WERI-Rb-1 (cell line): ENCODE measurements around the gene F11.

Experiments used
- DNase-seq: peaks from one replicate; pipeline ENCODE4 v3.0.0-alpha.2; 2020
- H3K27ac ChIP-seq: fragments of 250-450 bp; sonication (Bioruptor Pico); 2 replicates; pipeline ENCODE4 v1.5.1; 2020; ENCODE audit warnings: mild to moderate bottlenecking, moderate library complexity
- H3K27me3 ChIP-seq: fragments of 250-450 bp; sonication (Bioruptor Pico); 2 replicates; pipeline ENCODE4 v1.5.1; 2021; ENCODE audit warnings: mild to moderate bottlenecking, low read depth, moderate library complexity; ENCODE audit not compliant: insufficient read depth, severe bottlenecking
- H3K36me3 ChIP-seq: fragments of 250-450 bp; sonication (Bioruptor Pico); 2 replicates; pipeline ENCODE4 v1.5.1; 2020; ENCODE audit warnings: mild to moderate bottlenecking, moderate library complexity
- H3K4me3 ChIP-seq: 2 replicates; pipeline ENCODE4 v1.5.1; 2011; ENCODE audit warnings: low read depth, mild to moderate bottlenecking, control low read depth, low read length
- H3K9me3 ChIP-seq: fragments of 250-450 bp; sonication (Bioruptor Pico); 2 replicates; pipeline ENCODE4 v1.5.1; 2021; ENCODE audit warnings: mild to moderate bottlenecking, moderate library complexity; ENCODE audit not compliant: severe bottlenecking
- CTCF ChIP-seq: IDR thresholded peaks from 2 replicates; pipeline ENCODE4 v1.5.1; 2011; ENCODE audit warnings: low read depth, mild to moderate bottlenecking, control low read depth, inconsistent platforms, low read length

Gene F11

GRCh38 chr4:186265683-186266652 is at the start of gene F11:
TSS of gene F11 (plus strand) at chr4:186266189. CDS start at chr4:186267137, 948 bp downstream.
- Histone ChIP-seq H3K27ac (no peak within 1 kb of the TSS), H3K27me3 (peaks cover 97% of the 10 kb centered on the region), H3K9me3 (peaks cover 3% of the 10 kb centered on the region), H3K36me3 (no peaks in the 10 kb centered on the region), H3K4me3 (no peak within 1 kb of the TSS)
- no peak for DNase-seq
- TF ChIP-seq CTCF: no peak

DNA sequence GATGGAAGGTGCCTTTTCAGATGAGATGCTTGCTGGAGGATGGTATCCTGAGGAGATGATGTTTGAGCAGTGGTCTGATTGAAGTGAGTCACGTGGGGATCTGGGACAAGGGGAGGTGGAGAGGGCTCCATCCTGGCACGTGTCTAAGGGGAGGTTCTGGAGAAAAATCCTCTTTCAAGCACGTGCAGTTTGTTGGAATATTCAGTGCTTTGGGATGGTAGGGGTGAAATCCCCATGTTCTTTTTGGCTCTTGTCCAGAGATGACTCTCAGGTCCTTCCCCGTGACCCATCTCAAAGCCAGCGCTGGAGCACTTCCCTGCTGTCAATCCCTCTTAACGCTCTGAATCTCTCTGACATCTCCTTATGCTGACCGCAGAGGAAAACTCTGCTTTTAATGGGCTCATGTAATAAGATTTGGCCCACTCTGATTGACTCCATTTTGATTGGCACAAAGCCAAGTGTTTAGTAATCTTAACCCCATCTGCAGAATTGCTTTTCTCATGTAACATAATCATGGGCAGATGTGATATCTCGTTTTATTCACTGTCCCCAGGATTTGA is 49.4 kb upstream of the F11 start:
- Histone ChIP-seq H3K27ac (no peak overlapping the region), H3K27me3 (peaks cover 82% of the 10 kb centered on the region), H3K4me3 (no peak overlapping the region), H3K9me3 (no peaks in the 10 kb centered on the region), H3K36me3 (no peaks in the 10 kb centered on the region)
- DNase-seq: no peak
- no peak for TF ChIP-seq CTCF

- H3K27ac ChIP-seq: no peak overlapping the region
- DNase-seq: no peak
- peaks cover 76% of the 10 kb centered on the region for H3K27me3 ChIP-seq
- TF ChIP-seq CTCF: no peak
- H3K36me3 ChIP-seq: no peaks in the 10 kb centered on the region
- no peaks in the 10 kb centered on the region for H3K9me3 ChIP-seq
- H3K4me3 ChIP-seq: no peak overlapping the region
Observed at GRCh38 chr4:186217733-186218293, 48.2 kb upstream of the F11 start.

DNA sequence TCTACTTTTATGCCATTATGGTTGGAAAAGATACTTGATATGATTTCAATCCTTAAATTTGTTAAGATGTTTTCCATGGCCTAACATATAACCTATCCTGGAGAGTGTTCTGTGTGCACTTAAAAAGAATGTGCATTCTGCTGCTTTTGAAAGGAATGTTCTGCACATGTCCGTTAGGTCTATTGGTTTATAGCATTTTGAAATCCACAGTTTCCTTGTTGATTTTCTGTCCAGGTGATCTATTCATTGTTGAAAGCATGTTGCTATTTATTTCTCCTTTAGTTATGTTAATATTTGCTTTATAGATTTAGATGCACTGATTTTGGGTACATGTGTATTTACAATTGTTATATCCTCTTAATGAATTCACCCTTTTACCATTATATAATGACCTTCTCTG is 44.4 kb upstream of the F11 start:
- DNase-seq: no peak
- TF ChIP-seq CTCF: no peak
- H3K4me3 ChIP-seq: no peak overlapping the region
- H3K9me3 ChIP-seq: peaks cover 2% of the 10 kb centered on the region
- no peak overlapping the region for H3K27ac ChIP-seq
- H3K36me3 ChIP-seq: no peaks in the 10 kb centered on the region
- H3K27me3 ChIP-seq: peaks cover 67% of the 10 kb centered on the region

DNA sequence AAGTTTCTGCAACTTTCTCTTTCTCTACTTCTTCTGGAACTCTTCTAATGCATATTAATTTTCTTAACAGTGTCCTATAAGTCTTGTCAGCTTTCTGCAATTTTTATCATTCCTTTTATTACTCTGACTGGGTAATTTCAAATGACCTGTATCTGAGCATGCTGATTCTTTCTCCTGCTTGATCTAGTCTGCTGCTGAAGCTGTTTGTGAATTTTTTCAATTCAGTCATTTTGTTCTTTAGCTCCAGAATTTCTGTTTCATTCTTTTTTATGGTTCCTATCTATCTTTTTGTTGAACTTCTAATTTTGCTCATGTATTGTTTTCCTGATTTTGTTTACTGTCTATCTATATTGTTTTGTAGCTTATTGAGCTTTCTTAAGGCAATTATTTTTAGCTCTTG is 40.1 kb upstream of the F11 start:
- no peak overlapping the region for H3K4me3 ChIP-seq
- H3K9me3 ChIP-seq: peaks cover 2% of the 10 kb centered on the region
- DNase-seq: no peak
- no peak for TF ChIP-seq CTCF
- H3K27me3 ChIP-seq: peaks cover 73% of the 10 kb centered on the region
- H3K36me3 ChIP-seq: no peaks in the 10 kb centered on the region
- H3K27ac ChIP-seq: no peak overlapping the region
